HG02885 (cell line): ENCODE results near the gene EFNA5.
A peak's percentile ranks its signal among the peaks of the same experiment; 100 is the strongest.

Experiments used
- ATAC-seq: cut with Tn5 transposase; IDR thresholded peaks from one replicate; pipeline ENCODE4 v1.9.1; 2021; ENCODE audit warnings: mild to moderate bottlenecking; ENCODE audit not compliant: unreplicated experiment, poor library complexity

Gene EFNA5

DNA sequence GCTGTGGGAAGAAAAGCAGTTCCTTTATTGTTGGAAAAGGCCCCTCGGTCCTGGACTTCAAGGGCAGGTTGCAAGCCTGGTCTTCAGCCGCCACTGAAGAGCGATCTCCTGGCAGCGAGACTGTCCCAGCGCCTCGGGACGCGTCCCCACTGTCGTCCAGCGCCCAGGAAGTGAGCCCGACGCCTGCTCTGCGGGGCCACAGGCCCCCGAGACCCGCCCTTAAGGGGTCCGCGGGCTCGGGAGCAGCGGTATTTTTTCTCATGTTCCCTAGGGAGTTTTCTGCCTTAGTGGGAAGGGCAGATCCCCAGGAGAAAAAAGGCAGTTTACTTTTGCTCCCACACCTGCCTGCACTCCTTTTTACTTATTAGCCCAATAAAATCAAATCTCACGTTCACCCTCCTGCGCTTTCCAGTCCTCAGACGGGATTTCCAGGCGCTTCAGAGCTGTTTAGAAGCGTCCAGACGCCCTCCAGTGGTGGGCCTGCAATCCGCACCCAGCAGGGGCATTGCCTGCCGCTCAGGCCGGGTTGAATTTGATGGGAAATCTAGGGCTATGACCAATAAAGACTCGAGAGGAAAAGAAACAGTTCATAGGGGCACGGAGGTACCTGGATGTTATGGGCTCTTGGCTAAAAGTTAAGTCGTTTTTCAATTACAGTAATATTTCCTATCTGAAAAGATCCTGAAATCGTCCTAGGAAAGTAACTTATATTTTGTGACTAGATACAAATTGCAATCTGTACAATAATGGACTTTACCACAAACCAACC lies 2.8 kb upstream of the EFNA5 start:
- ATAC-seq: peak; percentile 76

DNA sequence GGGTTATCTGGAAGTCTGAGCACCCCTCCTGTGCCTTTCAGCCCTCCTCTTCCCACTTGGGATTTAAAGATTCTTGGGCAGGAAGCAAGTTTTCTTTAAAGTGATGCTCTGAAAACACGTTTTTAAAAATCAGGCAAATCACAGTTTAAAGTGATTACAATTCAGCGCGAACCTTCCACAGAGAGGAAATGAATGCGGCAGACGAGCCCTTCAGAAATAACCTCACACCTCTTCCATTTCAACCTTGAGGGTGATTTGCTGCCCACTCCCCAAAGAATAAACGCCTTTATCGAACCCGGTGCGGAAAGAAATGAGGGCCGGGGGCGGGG lies 2.3 kb upstream of the EFNA5 start:
- no peak for ATAC-seq

DNA sequence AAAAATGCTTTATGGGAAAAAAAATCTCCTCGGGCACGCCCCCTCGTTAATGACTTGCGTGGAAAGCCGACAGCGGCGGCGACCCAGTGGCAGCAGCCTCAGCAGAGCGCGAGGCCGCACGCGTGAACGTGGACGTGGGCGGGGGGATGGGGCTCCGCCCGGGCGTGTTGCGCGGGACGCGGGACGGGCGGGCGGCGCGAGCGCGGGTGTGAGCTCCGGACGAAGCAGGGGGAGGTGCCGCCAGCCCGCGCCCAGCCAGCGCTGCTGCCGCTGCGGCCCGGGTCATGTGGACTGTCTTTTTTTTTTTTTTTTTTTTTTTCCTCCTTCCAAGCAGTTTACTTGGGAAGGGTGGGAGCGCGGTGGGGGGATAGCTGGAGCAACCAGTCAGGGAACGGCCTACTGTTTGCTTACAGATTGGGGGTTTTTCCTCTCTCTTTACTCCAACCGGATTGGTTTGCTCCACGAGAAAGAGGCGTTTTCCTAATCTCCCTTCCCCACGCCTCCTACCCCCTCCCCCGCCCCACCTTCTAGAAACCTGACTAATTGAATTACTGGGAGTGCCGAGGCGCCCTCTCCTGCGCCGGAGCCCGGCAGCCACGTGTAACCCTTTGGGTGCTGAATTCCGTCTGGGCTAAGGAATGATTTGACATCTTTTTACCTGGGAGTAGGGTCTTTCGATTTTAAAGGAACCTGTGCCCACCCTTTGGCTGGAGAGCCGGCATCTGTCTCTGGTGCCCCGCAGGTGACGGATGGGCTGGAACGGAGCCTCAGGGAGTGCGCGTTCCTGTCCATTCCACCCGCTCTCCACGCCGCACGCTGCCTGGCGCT lies 1.7 kb upstream of the EFNA5 start:
- ATAC-seq: no peak

DNA sequence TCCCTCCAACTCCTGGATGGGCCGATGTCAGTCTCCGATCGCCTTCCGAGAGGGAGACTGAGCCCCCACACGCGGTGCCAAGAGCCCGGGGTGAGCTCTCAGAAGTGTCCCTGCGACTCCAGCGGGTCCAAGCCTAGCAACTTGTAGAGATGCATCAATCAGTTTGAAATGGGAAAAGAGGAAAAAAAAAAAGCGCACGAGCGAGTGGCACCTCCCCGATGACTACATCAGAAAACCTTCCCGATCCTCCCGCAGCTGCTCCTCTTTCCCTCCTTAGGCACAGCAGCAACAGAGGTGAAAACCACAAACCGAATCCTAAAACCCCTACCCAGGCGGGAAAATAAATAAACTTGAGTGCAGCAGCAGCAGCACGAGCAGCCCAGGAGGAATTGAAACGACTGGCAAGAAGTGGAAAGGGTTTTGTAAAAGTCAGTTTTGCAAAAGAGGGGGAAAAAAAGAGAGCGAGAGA lies 1.0 kb upstream of the EFNA5 start:
- ATAC-seq: no peak

DNA sequence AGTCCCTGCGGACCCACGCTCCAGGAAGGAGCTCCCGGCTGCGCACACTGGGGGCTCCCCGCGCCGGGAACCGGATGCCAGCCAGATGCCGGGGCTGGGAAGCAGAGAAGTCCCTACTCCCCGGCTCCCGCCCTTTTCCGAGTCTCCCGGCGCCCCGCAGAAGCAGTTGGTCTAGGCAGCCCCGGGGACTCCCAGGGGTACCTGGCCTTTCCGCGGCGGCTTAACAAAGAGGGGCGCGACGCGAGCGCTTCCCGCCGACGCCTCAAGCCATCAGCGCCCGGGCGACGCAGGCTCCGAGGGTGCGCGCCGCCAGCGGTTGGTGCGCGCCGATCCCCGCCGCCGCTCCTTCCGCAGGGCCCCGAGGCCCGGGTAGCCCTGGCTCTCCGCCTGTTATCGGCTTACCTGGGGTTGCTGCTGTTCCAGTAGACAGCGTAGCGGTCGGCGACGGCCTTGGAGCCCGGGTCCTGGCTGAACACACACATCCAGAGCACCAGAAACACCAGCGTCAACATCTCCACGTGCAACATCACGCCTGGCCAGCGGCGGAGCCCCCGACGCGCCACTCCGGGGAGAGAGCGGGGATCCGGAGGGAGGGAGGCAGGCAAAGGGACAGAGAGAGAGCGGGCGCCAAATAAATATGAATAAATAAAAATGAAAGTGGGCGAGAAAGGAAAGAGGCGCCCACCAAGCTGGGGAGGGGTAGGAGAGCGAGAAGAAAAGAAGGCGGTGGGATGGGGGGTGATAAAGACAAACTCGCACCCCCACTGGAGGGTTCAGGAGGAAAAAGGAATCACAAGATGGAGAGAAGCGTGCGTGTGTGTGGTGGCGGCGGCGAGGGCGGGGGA lies 428 bp downstream of the EFNA5 start:
- ATAC-seq: no peak

DNA sequence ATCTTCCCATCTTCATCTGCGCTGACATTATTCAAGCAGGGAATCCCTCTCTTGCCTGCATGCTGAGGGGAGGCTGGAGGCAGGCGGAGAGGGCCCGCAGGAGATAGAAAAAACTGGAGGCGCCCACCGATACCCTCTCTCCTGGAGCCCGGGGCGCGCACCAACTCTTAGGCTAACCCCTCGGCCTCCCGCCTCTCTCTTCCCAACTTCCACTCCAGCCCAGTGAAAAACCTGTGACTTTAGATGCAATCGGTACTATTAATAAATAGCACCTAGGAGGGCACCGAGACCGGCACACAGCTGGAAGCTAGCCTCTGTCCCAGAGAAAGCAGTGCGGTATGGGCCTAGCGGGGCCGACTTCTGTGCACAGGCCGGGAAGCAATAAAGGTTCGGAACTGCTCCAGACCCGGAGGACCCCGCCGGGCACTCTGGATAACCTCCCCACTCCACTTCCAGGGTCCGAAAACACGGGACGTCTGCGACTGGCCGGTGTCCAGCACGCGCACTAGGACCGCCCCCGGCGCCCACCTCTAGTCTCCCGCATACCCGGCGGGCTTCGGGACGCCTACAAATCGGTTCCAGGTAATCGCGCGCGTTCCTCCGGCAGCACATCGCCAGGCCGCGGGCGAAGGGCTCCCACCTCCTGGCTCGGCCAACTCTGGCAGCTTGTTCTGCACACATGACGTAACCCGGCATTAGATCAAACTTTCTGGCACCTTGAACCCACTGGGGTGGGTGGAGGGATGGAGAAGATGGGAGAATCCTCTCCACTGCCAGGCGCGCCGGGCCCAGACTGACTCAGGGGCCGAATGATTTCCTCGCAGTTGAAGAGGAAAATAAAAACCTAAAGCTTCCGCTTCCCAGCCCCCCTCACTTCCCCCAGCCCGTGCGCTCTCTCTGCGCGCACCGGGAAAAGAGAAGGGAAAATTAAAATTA lies 1.4 kb downstream of the EFNA5 start:
- no peak for ATAC-seq

DNA sequence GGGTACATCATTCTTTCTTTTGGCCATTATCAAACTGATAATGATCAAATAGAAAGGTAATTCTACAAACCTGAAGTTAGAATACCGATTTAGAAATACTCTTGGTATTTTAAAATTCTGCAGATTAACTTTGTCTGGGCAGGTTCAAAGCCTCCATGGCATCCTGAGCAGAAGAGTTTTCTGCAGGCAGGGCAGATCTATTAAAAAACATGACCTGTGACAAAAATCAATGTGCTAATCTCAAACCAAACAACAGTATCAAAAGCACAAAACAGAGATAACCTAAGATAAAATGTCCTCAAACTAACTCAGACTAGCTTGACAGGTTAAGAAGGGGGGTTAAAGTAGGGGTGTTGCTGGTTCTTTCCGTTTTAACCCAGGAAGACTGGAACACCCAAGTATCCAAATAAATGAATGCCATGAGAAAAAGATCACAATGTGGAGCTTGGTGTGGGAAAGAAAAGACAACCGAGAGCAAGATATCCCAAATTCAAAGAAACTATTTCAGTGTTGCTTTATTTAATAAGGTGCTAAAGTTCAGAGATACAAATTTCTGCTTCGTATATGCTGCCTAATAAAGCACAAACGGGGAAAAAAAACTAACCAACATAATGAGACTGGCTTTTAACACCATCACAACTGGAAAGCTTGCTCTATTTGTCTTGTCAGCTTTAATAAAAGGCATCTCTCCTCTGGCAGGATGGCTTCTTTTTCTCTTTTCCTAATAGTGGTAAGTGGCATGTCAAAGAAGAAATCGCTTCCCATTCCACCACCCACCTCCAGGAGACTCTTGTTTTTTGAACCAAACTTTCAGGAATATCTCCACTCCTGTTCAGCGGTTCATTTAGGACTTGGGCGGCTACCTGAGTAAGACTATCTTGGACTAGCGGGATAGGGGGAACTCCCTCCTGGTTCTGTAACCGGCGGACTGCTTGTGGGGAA lies 2.3 kb downstream of the EFNA5 start:
- no peak for ATAC-seq

DNA sequence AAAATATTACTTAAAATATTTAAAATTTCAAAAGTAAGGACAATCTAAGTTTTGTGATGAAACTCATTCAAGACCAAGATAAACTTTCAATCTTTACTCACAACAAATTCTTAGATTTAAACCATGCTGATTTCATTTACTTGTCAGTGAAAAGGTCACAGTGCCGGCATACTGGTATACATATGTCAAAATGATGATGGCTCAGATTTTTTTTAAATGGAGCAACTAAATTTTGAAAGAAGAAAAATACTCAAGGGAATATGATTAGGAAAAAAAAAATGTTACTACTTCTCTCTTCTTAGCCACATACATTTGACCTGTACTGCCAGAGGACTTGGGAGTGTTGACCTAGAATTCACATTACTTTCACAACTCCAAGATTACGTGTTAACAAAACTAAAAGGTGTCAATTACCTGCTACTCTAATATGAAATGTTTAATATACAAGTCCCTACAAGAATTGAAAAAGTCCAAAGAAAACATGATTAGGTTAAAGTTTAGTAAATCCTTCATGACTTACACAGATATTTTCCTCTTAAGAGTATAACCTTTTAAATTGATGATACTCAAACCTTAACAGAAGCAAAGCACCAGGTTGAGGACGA lies 4.6 kb downstream of the EFNA5 start:
- ATAC-seq: no peak

DNA sequence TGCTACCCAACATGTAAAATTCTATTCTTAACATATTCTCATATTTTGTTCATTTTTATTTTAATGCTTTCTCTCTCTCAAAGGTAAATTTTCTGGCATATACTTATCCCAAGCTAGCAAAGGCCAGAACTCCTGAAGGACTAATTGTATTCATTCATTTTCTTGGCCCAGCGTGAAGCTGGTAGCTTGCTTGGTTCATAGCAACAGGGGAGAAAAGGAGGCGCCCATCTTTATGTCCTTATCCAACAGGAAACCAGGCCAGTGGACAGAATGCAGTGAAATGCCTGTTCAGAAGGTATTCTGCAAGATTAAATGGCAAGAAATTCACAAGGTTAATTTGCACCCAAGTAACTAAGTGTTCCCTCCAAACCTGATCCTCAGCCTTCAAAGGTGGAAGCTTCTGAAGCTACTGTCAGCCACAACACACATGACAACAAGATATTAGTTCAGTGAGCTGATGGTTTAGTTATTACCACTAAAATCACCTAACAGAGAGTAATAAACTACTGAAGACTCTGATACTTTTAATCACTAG lies 5.6 kb downstream of the EFNA5 start:
- ATAC-seq: no peak

DNA sequence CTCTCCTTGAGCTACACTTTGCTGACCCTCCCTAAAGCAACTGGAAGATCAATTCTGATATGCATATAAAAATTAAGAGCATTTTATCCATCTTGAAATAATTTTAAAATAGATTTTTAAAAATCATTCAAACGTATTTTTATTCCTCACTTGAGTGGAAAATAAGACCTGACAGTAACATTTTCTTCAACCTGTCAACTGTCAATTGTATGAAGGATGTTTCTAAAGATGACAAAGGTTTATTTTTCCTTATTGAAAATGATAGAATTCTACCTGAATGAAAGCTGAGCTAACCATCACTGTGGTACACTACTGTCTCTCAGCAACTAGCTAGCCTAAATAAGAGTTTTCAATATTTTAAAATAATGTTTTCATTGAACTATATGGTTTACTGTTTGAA lies 7.0 kb downstream of the EFNA5 start:
- ATAC-seq: no peak

DNA sequence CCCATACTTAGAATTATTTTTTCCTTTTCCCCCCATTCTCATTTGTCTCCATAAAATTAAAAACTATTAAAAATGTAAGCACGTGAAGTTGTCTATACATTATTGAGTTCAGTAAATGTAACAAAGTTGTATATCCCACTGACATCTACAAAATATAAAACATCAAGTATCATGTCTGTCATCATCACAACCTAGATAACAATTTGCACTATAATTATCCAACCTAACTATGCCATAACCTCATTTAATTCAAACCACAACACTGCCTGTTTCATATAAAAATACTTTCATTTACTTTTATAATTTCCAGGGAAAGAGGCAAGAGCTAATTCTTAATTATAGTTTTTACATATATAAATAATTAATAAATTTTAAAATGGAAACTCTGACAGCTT lies 9.1 kb downstream of the EFNA5 start:
- no peak for ATAC-seq

DNA sequence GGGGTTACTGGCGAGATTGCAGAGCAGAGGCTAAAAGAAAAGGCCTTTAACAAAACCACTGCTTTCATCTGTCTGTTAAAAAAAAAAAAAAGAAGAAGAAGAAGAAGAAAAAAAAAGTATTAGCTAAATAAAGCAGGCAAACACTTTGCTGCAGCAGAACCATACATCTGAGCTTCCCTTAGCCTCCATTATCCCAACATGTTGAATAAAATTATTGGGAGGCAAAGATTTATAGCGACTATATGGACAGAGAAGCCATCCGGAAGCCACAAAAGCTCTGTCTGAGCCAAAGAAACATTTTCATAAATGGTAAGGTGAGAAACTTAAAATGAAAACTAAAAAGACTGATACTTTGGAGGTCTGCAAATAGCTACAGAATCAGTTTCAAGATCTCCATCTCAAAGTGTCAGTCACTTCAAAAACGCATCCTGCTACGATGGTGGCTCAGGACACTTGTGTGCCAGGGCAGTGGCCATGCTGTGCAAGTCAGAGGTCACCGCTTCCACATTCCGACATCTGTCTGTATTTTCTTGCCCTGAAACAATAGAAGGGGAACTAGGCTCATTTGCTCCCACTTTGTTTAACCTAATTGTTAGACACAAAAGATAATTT lies 9.6 kb downstream of the EFNA5 start:
- no peak for ATAC-seq

DNA sequence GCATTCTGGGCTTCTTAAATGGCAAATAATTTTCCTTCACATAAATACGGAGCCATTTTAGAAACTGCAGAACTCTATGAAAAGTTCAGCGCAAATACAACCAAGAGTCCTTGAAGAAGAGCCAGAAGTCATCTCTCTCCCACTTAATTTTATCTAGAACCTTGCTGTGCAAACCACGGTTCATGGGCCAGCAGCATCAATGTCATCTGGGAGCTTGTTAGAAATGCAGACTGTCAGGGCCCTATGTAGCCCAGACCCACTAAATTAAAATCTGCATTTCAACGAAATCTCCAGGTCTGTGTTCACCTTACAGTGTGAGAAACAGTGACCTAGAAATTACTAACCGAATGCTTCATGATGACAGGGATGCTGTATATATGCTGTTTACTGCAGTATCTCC lies 12.2 kb downstream of the EFNA5 start:
- no peak for ATAC-seq

DNA sequence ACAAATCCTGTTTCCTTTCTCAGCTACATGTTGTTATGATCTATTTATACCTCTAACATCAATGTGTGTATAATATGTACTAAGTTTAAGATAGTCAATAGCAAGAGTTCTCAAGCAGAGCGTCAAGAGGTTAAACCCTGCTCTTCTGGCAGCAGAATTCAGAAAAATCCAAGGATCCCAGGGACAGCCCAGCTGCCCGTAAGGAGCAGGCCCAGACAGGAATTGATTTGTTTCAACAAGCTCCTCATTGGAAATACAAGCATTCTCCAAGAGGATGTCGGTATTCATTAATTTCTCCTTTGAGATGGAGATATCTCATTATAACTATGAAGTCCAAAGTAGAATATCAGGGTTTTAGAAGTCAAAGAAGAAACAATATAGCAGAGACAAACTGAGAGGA lies 14.9 kb downstream of the EFNA5 start:
- no peak for ATAC-seq

DNA sequence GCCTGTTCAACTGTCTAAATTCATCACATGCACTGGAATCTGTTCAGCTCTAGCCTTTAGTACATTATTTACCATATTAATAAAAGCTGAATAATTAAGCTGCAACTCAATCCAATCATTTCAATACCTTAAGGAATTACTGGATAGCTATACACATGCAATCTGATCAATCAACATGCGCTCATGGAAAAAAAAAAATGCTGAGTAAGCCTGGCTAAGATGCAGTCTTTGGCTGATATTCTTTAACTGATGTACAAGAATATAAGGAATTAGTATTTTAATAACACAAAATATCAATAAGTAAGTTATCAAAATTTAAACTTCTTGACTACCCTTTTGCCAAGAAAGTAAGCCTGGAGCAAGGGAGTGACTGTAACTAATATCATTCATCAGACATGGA lies 15.9 kb downstream of the EFNA5 start:
- ATAC-seq: no peak

DNA sequence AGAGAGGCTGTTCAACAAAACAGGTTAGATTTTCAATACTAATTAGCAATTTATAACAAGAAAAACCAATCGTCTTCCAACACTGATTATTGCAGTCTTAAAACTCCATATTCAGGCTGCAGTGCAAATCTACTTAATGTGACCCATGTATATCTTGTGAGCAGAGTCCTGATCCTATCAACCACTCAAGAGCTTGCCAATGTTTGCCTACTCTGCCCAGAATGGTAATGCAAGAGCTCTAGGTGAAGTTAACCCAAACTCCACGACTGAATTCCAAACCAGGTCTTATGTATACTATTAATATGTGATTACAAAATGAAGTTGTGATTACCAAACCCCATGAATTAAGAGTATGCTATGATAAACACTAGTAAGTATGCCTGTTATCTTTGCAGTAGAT lies 17.1 kb downstream of the EFNA5 start:
- ATAC-seq: no peak

DNA sequence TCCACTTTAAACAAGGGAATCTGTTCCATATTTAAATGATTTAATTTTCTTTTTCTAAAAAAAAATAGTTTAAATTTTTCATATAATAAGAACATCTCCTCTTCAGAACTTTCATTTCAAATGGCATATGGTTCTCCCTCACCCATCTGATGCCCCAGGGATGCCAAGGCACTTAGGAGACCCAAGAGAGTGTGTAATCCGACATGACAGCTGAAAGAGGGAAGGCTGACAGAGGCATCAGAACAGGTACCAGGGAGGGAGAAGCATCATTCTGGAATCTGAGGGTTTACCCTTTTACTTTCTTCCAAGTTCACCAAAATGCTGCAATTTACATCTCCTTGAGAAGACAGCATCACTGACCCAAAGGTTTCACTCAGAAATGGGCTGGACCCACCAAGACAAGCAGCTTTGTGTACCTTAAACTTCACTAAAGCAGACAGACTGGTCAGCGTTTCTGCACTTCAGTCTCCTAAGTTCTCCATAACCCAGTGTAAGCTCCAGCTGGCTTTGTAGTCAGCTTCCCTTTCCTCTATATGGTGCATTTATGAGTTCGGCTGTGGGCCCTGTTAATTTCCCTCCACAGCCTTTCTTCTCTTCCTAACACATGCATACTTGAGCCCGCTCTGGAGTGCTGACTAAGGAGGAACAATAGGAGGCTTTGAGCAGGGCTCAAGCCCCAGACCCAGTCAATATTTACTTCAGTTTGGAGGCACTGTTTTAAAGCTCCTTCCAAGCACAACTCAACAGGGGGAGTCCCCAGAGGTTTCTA lies 17.7 kb downstream of the EFNA5 start:
- ATAC-seq: no peak
